H1 (cell line): ENCODE results near the gene COL8A1. TPM values are rescaled to one million over a fixed set of nuclear protein-coding genes. Genes with fewer than 3 reads are reported as not detected.

Experiments used
- CTCF ChIA-PET: fragments of 300-600 bp; sonication (Branson Sonifier 250); formaldehyde crosslinking; loops from one replicate; lab custom pipeline; 2021; ENCODE audit not compliant: partially characterized antibody; lab: Charles Lee
- POLR2A ChIA-PET: fragments of 300-600 bp; sonication (Branson Sonifier 250); formaldehyde crosslinking; loops from one replicate; lab custom pipeline; 2021; ENCODE audit warnings: inconsistent platforms; ENCODE audit not compliant: partially characterized antibody; lab: Charles Lee
- DNase-seq, 2 experiments: peaks; one replicate each; pipeline versions ENCODE4 v3.0.0 to v3.0.0-alpha.2; 2010 to 2022; ENCODE audit warnings: low spot score in 2 of 2, low read depth in 1 of 2, mixed read lengths in 1 of 2
- FAIRE-seq: peaks from 2 replicates; lab custom pipeline; 2011; peaks lifted over from hg19 to GRCh38; lab: Jason Lieb, UNC
- H2AFZ ChIP-seq: 2 replicates; pipeline ENCODE4 v1.8.1; 2012; ENCODE audit warnings: low read length, inconsistent platforms
- H2AK5ac ChIP-seq: 2 replicates; pipeline ENCODE4 v1.6.1; 2013; ENCODE audit warnings: low read depth, low read length
- H2BK120ac ChIP-seq: replicated peaks from 2 replicates; pipeline ENCODE3; 2013; ENCODE audit warnings: low read depth, low read length, inconsistent platforms
- H2BK12ac ChIP-seq: 2 replicates; pipeline ENCODE4 v1.6.1; 2013; ENCODE audit warnings: low read depth, low read length
- H2BK15ac ChIP-seq: 2 replicates; pipeline ENCODE4 v1.6.1; 2013; ENCODE audit warnings: low read length
- H2BK20ac ChIP-seq: 2 replicates; pipeline ENCODE4 v1.6.1; 2013; ENCODE audit warnings: low read length
- H2BK5ac ChIP-seq: 2 replicates; pipeline ENCODE4 v1.6.1; 2013; ENCODE audit warnings: low read depth, low read length
- H3K14ac ChIP-seq: 2 replicates; pipeline ENCODE4 v1.6.1; 2013; ENCODE audit warnings: inconsistent platforms; ENCODE audit not compliant: insufficient read length
- H3K18ac ChIP-seq: 2 replicates; pipeline ENCODE4 v1.6.1; 2013; ENCODE audit warnings: low read length; ENCODE audit errors: extremely low read depth
- H3K23ac ChIP-seq: 2 replicates; pipeline ENCODE4 v1.6.1; 2013; ENCODE audit warnings: inconsistent platforms; ENCODE audit not compliant: insufficient read length
- H3K23me2 ChIP-seq: 2 replicates; pipeline ENCODE4 v1.6.1; 2013; ENCODE audit warnings: low read depth, low read length
- H3K27ac ChIP-seq: 2 replicates; pipeline ENCODE4 v1.6.1; 2011; ENCODE audit warnings: low read depth, low read length, inconsistent platforms
- H3K27me3 ChIP-seq, 4 experiments: replicated peaks in 1 of 4; 1 replicate in 1 of 4; 2 replicates in 3 of 4; pipeline versions ENCODE4 v1.6.1 to v1.8.1; 2011 to 2013; ENCODE audit warnings: low read length in 3 of 4, mild to moderate bottlenecking in 3 of 4, inconsistent platforms in 2 of 4, mixed read lengths in 2 of 4, moderate library complexity in 1 of 4; ENCODE audit not compliant: control insufficient read depth in 3 of 4, insufficient read depth in 3 of 4; ENCODE audit errors: extremely low read depth in 1 of 4
- H3K36me3 ChIP-seq, 4 experiments: 2 replicates each; pipeline versions ENCODE4 v1.6.1 to v1.8.1; 2011 to 2013; ENCODE audit warnings: mild to moderate bottlenecking in 4 of 4, low read length in 3 of 4, moderate library complexity in 2 of 4, control low read depth in 1 of 4, inconsistent platforms in 1 of 4; ENCODE audit not compliant: insufficient read depth in 4 of 4, control insufficient read depth in 2 of 4
- H3K4ac ChIP-seq: replicated peaks from 2 replicates; pipeline ENCODE3; 2013; ENCODE audit warnings: low read length, low read depth, mixed read lengths, inconsistent platforms; ENCODE audit not compliant: insufficient read length
- H3K4me1 ChIP-seq, 4 experiments: replicated peaks in 1 of 4; 1 replicate in 1 of 4; 2 replicates in 3 of 4; pipeline versions ENCODE4 v1.6.1 to v1.8.1; 2011 to 2013; ENCODE audit warnings: low read length in 3 of 4, inconsistent platforms in 2 of 4, mixed read lengths in 1 of 4; ENCODE audit not compliant: insufficient read depth in 4 of 4, control insufficient read depth in 3 of 4
- H3K4me2 ChIP-seq, 2 experiments: 2 replicates each; pipeline versions ENCODE4 v1.6.1 to v1.8.1; 2011 to 2013; ENCODE audit warnings: low read depth in 2 of 2, low read length in 2 of 2, control low read depth in 1 of 2, inconsistent platforms in 1 of 2, mild to moderate bottlenecking in 1 of 2; ENCODE audit not compliant: insufficient read depth in 1 of 2
- H3K4me3 ChIP-seq, 4 experiments: fragments of 200-600, 300-600 bp in 1 of 4; sonication (generic), shearing (Covaris generic), sonication (Bioruptor Twin) in 1 of 4; 2 replicates each; pipeline versions ENCODE4 v1.5.1 to v1.8.1; 2011 to 2016; ENCODE audit warnings: low read length in 4 of 4, low read depth in 3 of 4, control low read depth in 2 of 4, inconsistent platforms in 2 of 4, mild to moderate bottlenecking in 2 of 4, mixed read lengths in 1 of 4, moderate library complexity in 1 of 4; ENCODE audit not compliant: insufficient read depth in 2 of 4; ENCODE audit errors: extremely low read depth in 1 of 4
- H3K56ac ChIP-seq: replicated peaks from 2 replicates; pipeline ENCODE3; 2013; ENCODE audit warnings: low read depth, mild to moderate bottlenecking, mixed read lengths, low read length, inconsistent platforms; ENCODE audit not compliant: insufficient read length
- H3K79me1 ChIP-seq: 2 replicates; pipeline ENCODE4 v1.6.1; 2013; ENCODE audit warnings: low read depth, low read length, control low read depth
- H3K79me2 ChIP-seq, 2 experiments: 2 replicates each; pipeline versions ENCODE4 v1.6.1 to v1.8.1; 2012 to 2013; ENCODE audit warnings: low read length in 2 of 2, mild to moderate bottlenecking in 2 of 2, inconsistent platforms in 1 of 2; ENCODE audit not compliant: insufficient read depth in 2 of 2, control insufficient read depth in 1 of 2
- H3K9ac ChIP-seq, 4 experiments: replicated peaks in 1 of 4; 1 replicate in 1 of 4; 2 replicates in 3 of 4; pipeline versions ENCODE4 v1.6.1 to v1.8.1; 2011 to 2013; ENCODE audit warnings: low read depth in 3 of 4, low read length in 3 of 4, control low read depth in 2 of 4, mild to moderate bottlenecking in 2 of 4, moderate library complexity in 2 of 4, inconsistent platforms in 1 of 4; ENCODE audit errors: extremely low read depth in 1 of 4
- H3K9me3 ChIP-seq, 2 experiments: 2 replicates each; pipeline versions ENCODE4 v1.6.1 to v1.8.1; 2012 to 2013; ENCODE audit warnings: mild to moderate bottlenecking in 2 of 2, moderate library complexity in 2 of 2, control low read depth in 1 of 2, inconsistent platforms in 1 of 2, low read depth in 1 of 2, low read length in 1 of 2, mixed read lengths in 1 of 2; ENCODE audit not compliant: insufficient read depth in 2 of 2
- H4K20me1 ChIP-seq, 2 experiments: replicated peaks in 1 of 2; 2 replicates each; pipeline versions ENCODE3 to v1.8.1; 2011 to 2013; ENCODE audit warnings: inconsistent platforms in 2 of 2, low read length in 2 of 2, mild to moderate bottlenecking in 1 of 2; ENCODE audit not compliant: insufficient read depth in 2 of 2, control insufficient read depth in 1 of 2
- H4K5ac ChIP-seq: 2 replicates; pipeline ENCODE4 v1.6.1; 2013; ENCODE audit warnings: low read length, low read depth, mixed read lengths, inconsistent platforms; ENCODE audit not compliant: insufficient read length
- H4K8ac ChIP-seq: 2 replicates; pipeline ENCODE4 v1.8.0; 2013; ENCODE audit warnings: mild to moderate bottlenecking, moderate library complexity, low read length, inconsistent platforms; ENCODE audit not compliant: insufficient read depth; ENCODE audit errors: extremely low read depth
- H4K91ac ChIP-seq: replicated peaks from 2 replicates; pipeline ENCODE3; 2013; ENCODE audit warnings: low read length, mixed read lengths, inconsistent platforms; ENCODE audit not compliant: insufficient read length
- CTCF ChIP-seq, 3 experiments: IDR thresholded peaks; 1 replicate in 2 of 3; 2 replicates in 1 of 3; pipeline versions ENCODE4 v1.5.1 to v1.6.1; 2011; ENCODE audit warnings: low read length in 3 of 3, mild to moderate bottlenecking in 3 of 3, inconsistent platforms in 2 of 3, low read depth in 1 of 3, moderate library complexity in 1 of 3; ENCODE audit not compliant: insufficient read depth in 1 of 3; ENCODE audit errors: control extremely low read depth in 1 of 3
- GABPA ChIP-seq: IDR thresholded peaks from 2 replicates; pipeline ENCODE4 v1.6.1; 2011; ENCODE audit warnings: mild to moderate bottlenecking, low read length, moderate library complexity, borderline replicate concordance; ENCODE audit not compliant: insufficient read depth
- RAD21 ChIP-seq, 2 experiments: IDR thresholded peaks in 1 of 2; conservative IDR thresholded peaks in 1 of 2; 2 replicates each; pipeline ENCODE4 v1.6.1; 2011; ENCODE audit warnings: low read depth in 2 of 2, low read length in 2 of 2, improper control_type of control experiment in 1 of 2, inconsistent platforms in 1 of 2, mild to moderate bottlenecking in 1 of 2, moderate library complexity in 1 of 2
- WGBS, 2 experiments: shearing (Covaris generic) in 1 of 2; methylation state at CpG; one replicate each; pipeline versions ENCODE4 v1.1.6 to v1.1.7; 2013 to 2015; ENCODE audit warnings: low lambda C conversion rate in 2 of 2, mixed read lengths in 2 of 2, inconsistent platforms in 1 of 2, low coverage in 1 of 2, missing lambda C conversion rate in 1 of 2; ENCODE audit not compliant: insufficient replicate concordance in 2 of 2, insufficient coverage in 1 of 2, insufficient read length in 1 of 2; ENCODE audit errors: extremely low coverage in 1 of 2, missing lambda C conversion rate in 1 of 2; 5-methylcytosine and 5-hydroxymethylcytosine counted together
- polyA plus RNA-seq, 7 experiments: library from polyadenylated mRNA; depleted of rRNA in 3 of 7; stranded (reverse) in 5 of 7; unstranded in 2 of 7; fragments of >200 nt in 5 of 7; fragments of 200-250 nt in 2 of 7; gene quantifications; 1 replicate in 5 of 7; 2 replicates in 1 of 7; 4 replicates in 1 of 7; pipeline versions ENCODE4 v1.2.1 to v1.2.3, GENCODE V29; 2011 to 2013; ENCODE audit warnings: missing spikeins in 2 of 7, mixed read lengths in 2 of 7
- total RNA-seq: library from RNA; stranded (reverse); fragmentation: NEBNext Ultra II Directional; extraction: Animal tissue kit (Norgen Biotek cat#: 25700); gene quantifications from 2 replicates; pipeline ENCODE4 v1.2.1, GENCODE V29; 2021

The COL8A1 gene
- total and polyA plus RNA-seq, 2 of the 8 experiments (the other 6 are each of a cell fraction or from before 2014, with no cell fraction given), result 0.21 to 1.2 TPM

GRCh38 chr3:99753268-99753975 is 115.0 kb downstream of the COL8A1 start:
- peak; percentile 9 to 79 (median 76) for TF ChIP-seq CTCF (IDR thresholded peaks at IDR 0.05; ENCODE audit: control extremely low read depth in 1 of 3, insufficient read depth in 1 of 3, low read depth in 1 of 3, low read length in 3 of 3)
- TF ChIP-seq RAD21 (IDR thresholded peaks at IDR 0.05 in 1 of 2, conservative IDR thresholded peaks at IDR 0.05 in 1 of 2; ENCODE audit: low read depth in 2 of 2, low read length in 2 of 2), result peak; percentile 93 to 96
- TF ChIP-seq GABPA, result no peak
- DNase-seq (peak in 1 of 2 experiments; percentile 52), FAIRE-seq (peak; percentile 86)
- no peak overlapping the region for H3K4ac ChIP-seq
- H3K27me3 ChIP-seq, result no peaks in the 10 kb centered on the region
- no peaks in the 10 kb centered on the region for H4K20me1 ChIP-seq
- H2BK5ac ChIP-seq, result no peak overlapping the region
- ChIA-PET POLR2A (no interaction called here), CTCF (interaction anchor here (0.6 to 5.3 kb wide), 35 partner anchors 11 to 1169 kb away, joined by 3 to 40 read pairs (median 4); partner anchors contain the start of gene COL8A1)
- H3K9me3 ChIP-seq, result no peaks in the 10 kb centered on the region
- no peak overlapping the region for H3K9ac ChIP-seq
- no peaks in the 10 kb centered on the region; a peak in 1 of 7 replicates for H3K4me1 ChIP-seq
- WGBS, 2 experiments, result 20% methylated on average over 3 of the region's 3 CpGs; no CpG with 5 or more reads in 1 of the 2 experiments
- H3K27ac ChIP-seq, result no peak overlapping the region
- H2BK20ac ChIP-seq, result no peak overlapping the region
- H3K56ac ChIP-seq, result no peak overlapping the region
- peak overlapping the region; percentile 86; the same call in 1 of the 2 replicates for H2AFZ ChIP-seq
- no peak overlapping the region for H4K91ac ChIP-seq
- no peaks in the 10 kb centered on the region for H3K79me1 ChIP-seq
- no peak overlapping the region for H3K14ac ChIP-seq
- no peak overlapping the region for H3K4me3 ChIP-seq
- no peaks in the 10 kb centered on the region; the same call in 1 of the 2 replicates for H3K23me2 ChIP-seq
- H3K36me3 ChIP-seq, result no peaks in the 10 kb centered on the region
- no peak overlapping the region for H3K23ac ChIP-seq
- H2AK5ac ChIP-seq, result no peak overlapping the region
- H2BK12ac ChIP-seq, result no peak overlapping the region
- H2BK120ac ChIP-seq, result no peak overlapping the region
- H4K5ac ChIP-seq, result no peak overlapping the region
- H3K4me2 ChIP-seq, result no peak overlapping the region
- no peak overlapping the region for H2BK15ac ChIP-seq
- H4K8ac ChIP-seq, result no peak overlapping the region
- H3K79me2 ChIP-seq, result no peaks in the 10 kb centered on the region
- no peak overlapping the region for H3K18ac ChIP-seq
